Sigmoid colon (tissue), 7 donors: ENCODE results near the gene MTMR6. TPM values are rescaled to one million over a fixed set of nuclear protein-coding genes. Genes with fewer than 3 reads are reported as not detected.

Experiments used
- DNase-seq: peaks from one replicate; pipeline ENCODE4 v3.0.0-alpha.2; 2019
- H3K27ac ChIP-seq, 4 donors: fragments of 200-600 bp; sonication (generic); one replicate each; pipeline ENCODE4 v1.5.1; 2016 to 2019; ENCODE audit warnings: mild to moderate bottlenecking in 1 of 4
- H3K27me3 ChIP-seq, 3 donors: fragments of 200-600 bp; sonication (generic); one replicate each; pipeline ENCODE4 v1.5.1; 2019; ENCODE audit warnings: mild to moderate bottlenecking in 1 of 3
- H3K36me3 ChIP-seq, 4 donors: fragments of 200-600 bp; sonication (generic); one replicate each; pipeline ENCODE4 v1.5.1; 2016 to 2019
- H3K4me1 ChIP-seq, 4 donors: fragments of 200-600 bp; sonication (generic); one replicate each; pipeline ENCODE4 v1.5.1; 2017 to 2019
- H3K4me3 ChIP-seq, 4 donors: fragments of 200-600 bp; sonication (generic); one replicate each; pipeline ENCODE4 v1.5.1; 2017 to 2019; ENCODE audit warnings: mild to moderate bottlenecking in 2 of 4, moderate library complexity in 1 of 4
- H3K9me3 ChIP-seq, 4 donors: fragments of 200-600 bp in 3 of 4; sonication (generic) in 3 of 4; one replicate each; pipeline versions ENCODE4 v1.5.1 to v1.6.1; 2013 to 2019
- EP300 ChIP-seq, 4 donors: sonication (generic); formaldehyde crosslinking; IDR thresholded peaks; one replicate each; pipeline ENCODE4 v1.6.1; 2017; ENCODE audit warnings: antibody characterized with exemption in 4 of 4
- POLR2A ChIP-seq, 2 donors: fragments of 450-650 bp; IDR thresholded peaks; one replicate each; pipeline ENCODE4 v1.6.1; 2016; ENCODE audit warnings: antibody characterized with exemption in 2 of 2, mild to moderate bottlenecking in 2 of 2, moderate library complexity in 2 of 2
- POLR2AphosphoS5 ChIP-seq, 4 donors: sonication (generic); formaldehyde crosslinking; IDR thresholded peaks; one replicate each; pipeline ENCODE4 v1.6.1; 2017; ENCODE audit warnings: antibody characterized with exemption in 4 of 4
- WGBS, 2 donors: extraction: QIAGEN DNeasy Blood & Tissue Kit; methylation state at CpG; one replicate each; pipeline ENCODE4 v1.1.7; 2013; 5-methylcytosine and 5-hydroxymethylcytosine counted together
- intact Hi-C: fragments of 100-400 bp; cut with DNase I; formaldehyde crosslinking; loops from one replicate; pipeline ENCODE4 v1.15.1; 2023
- polyA plus RNA-seq, 3 donors: library from polyadenylated mRNA; stranded (reverse); fragments of 200-250 nt; gene quantifications; one replicate each; pipeline ENCODE4 v1.2.3, GENCODE V29; 2013
- total RNA-seq, 4 donors: library from RNA; depleted of rRNA; stranded (reverse); fragments of >200 nt; gene quantifications; one replicate each; pipeline ENCODE4 v1.1.0, GENCODE V29; 2016
- TF ChIP-seq, protein P1 (sequence below), 4 experiments: fragments of 450-650 bp in 3 of 4; fragments of 200-600 bp in 1 of 4; IDR thresholded peaks; one replicate each; pipeline ENCODE4 v1.5.1; 2016 to 2019; ENCODE audit warnings: antibody characterized with exemption in 4 of 4, mild to moderate bottlenecking in 3 of 4, moderate library complexity in 2 of 4
- donor health status: healthy with polysubstance abuse.
- donor health status: Bipolar disorder and iron deficiency.
- donor health status: healthy.

The MTMR6 gene
- total and polyA plus RNA-seq, 7 donors: 8.9 to 33.1 (median 21.6) TPM

DNA sequence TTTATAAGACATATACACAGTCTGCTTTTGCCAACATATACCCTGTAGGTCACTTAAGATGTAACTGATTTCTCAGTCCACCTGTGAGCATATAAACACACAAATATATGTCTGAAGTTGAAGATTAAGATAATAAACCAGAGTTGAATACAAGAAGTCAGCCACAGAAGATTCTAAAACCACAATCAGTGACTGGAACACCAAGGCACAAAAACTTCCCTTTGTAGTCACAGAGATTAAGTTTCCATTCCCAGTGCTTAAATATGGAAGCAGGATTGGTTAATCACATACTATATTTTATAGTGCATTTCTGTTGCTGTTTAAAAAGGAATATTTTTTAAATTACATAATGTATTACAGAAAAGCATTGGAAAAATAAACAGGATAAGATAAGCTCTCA is 39.9 kb downstream of the MTMR6 start:
- TF ChIP-seq, protein P1, sequence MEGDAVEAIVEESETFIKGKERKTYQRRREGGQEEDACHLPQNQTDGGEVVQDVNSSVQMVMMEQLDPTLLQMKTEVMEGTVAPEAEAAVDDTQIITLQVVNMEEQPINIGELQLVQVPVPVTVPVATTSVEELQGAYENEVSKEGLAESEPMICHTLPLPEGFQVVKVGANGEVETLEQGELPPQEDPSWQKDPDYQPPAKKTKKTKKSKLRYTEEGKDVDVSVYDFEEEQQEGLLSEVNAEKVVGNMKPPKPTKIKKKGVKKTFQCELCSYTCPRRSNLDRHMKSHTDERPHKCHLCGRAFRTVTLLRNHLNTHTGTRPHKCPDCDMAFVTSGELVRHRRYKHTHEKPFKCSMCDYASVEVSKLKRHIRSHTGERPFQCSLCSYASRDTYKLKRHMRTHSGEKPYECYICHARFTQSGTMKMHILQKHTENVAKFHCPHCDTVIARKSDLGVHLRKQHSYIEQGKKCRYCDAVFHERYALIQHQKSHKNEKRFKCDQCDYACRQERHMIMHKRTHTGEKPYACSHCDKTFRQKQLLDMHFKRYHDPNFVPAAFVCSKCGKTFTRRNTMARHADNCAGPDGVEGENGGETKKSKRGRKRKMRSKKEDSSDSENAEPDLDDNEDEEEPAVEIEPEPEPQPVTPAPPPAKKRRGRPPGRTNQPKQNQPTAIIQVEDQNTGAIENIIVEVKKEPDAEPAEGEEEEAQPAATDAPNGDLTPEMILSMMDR (IDR thresholded peaks at IDR 0.05): no peak
- TF ChIP-seq EP300 (IDR thresholded peaks at IDR 0.05): no peak
- no peak for TF ChIP-seq POLR2AphosphoS5 (IDR thresholded peaks at IDR 0.05)
- TF ChIP-seq POLR2A (IDR thresholded peaks at IDR 0.05): no peak
- H3K36me3 ChIP-seq: peaks cover 0 to 44% (median 7%) of the 10 kb centered on the region in 4 donors
- H3K9me3 ChIP-seq: peaks cover 0 to 2% (median 0%) of the 10 kb centered on the region in 4 donors
- H3K27me3 ChIP-seq: no peaks in the 10 kb centered on the region
- H3K27ac ChIP-seq: no peak overlapping the region
- intact Hi-C loops: no loop called here
- no peak overlapping the region for H3K4me3 ChIP-seq
- DNase-seq: no peak
- H3K4me1 ChIP-seq: no peaks in the 10 kb centered on the region

DNA sequence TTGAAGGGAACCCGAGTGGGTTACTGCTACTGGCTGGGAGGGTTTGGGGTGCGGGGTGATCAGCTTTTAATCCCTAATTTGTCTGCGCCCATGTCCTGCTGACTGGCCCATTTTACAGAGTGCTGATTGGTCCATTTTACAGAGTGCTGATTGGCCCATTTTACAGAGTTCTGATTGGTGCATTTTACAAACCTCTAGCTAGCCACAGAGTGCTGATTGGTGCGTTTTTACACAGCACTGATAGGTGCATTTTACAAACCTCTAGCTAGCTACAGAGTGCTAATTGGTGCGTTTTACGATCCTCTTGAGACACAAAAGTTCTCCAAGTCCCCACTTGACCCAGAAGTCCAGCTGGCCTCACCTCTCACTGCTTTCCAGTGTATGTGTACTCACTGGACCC is 43.2 kb downstream of the MTMR6 start:
- Histone ChIP-seq H3K4me1 (no peaks in the 10 kb centered on the region), H3K27me3 (no peaks in the 10 kb centered on the region), H3K4me3 (no peak overlapping the region), H3K27ac (no peak overlapping the region), H3K36me3 (peaks cover 0 to 12% (median 2%) of the 10 kb centered on the region in 4 donors), H3K9me3 (peaks cover 0 to 2% (median 0%) of the 10 kb centered on the region in 4 donors)
- DNase-seq: no peak
- no peak for TF ChIP-seq POLR2AphosphoS5 (IDR thresholded peaks at IDR 0.05)
- TF ChIP-seq POLR2A (IDR thresholded peaks at IDR 0.05): no peak
- TF ChIP-seq, protein P1 (IDR thresholded peaks at IDR 0.05): no peak
- no peak for TF ChIP-seq EP300 (IDR thresholded peaks at IDR 0.05)
- intact Hi-C loops: no loop called here
- WGBS, 2 donors: 98% methylated on average over 6 of the region's 6 CpGs

GRCh38 chr13:25242956-25243355 is 44.3 kb downstream of the MTMR6 start:
- intact Hi-C loops: no loop called here
- DNase-seq: no peak
- Histone ChIP-seq H3K4me3 (no peak overlapping the region), H3K36me3 (peaks cover 0 to 5% (median under 1%) of the 10 kb centered on the region in 4 donors), H3K4me1 (no peaks in the 10 kb centered on the region), H3K27me3 (no peaks in the 10 kb centered on the region), H3K9me3 (peaks cover 0 to 2% (median 0%) of the 10 kb centered on the region in 4 donors), H3K27ac (no peak overlapping the region)
- no peak for TF ChIP-seq POLR2A (IDR thresholded peaks at IDR 0.05)
- TF ChIP-seq EP300 (IDR thresholded peaks at IDR 0.05): no peak
- TF ChIP-seq POLR2AphosphoS5 (IDR thresholded peaks at IDR 0.05): no peak
- TF ChIP-seq, protein P1 (IDR thresholded peaks at IDR 0.05): no peak
- 85 to 90% methylated on average over 3 of the region's 3 CpGs for WGBS, 2 donors

DNA sequence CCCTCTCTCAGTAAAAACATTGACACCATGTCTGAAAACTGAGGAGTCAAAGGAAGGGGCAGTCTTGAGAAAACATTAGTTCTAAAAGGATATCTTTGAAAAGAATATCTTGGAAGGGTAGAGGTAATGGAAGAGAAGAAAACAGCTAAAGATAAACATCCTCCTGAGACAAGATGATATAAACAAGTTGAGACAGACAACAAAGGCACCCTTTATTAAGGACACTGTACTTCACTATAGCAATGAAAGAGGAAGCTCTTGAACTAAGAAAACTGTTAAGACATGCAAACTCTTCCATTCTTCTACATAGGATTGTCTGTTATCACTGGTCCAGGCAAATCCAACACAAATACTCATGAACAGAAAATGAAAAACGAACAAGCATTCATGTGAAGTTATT is 46.3 kb downstream of the MTMR6 start:
- Histone ChIP-seq H3K9me3 (peaks cover 0 to 2% (median 0%) of the 10 kb centered on the region in 4 donors), H3K36me3 (peaks cover 0 to 5% (median 0%) of the 10 kb centered on the region in 4 donors), H3K4me3 (no peak overlapping the region), H3K4me1 (no peaks in the 10 kb centered on the region), H3K27me3 (no peaks in the 10 kb centered on the region), H3K27ac (no peak overlapping the region)
- no peak for TF ChIP-seq POLR2AphosphoS5 (IDR thresholded peaks at IDR 0.05)
- no peak for TF ChIP-seq POLR2A (IDR thresholded peaks at IDR 0.05)
- TF ChIP-seq, protein P1 (IDR thresholded peaks at IDR 0.05): no peak
- TF ChIP-seq EP300 (IDR thresholded peaks at IDR 0.05): no peak
- intact Hi-C loops: no loop called here
- no peak for DNase-seq
- 0% methylated on average over 1 of the region's 1 CpG for WGBS, 2 donors

DNA sequence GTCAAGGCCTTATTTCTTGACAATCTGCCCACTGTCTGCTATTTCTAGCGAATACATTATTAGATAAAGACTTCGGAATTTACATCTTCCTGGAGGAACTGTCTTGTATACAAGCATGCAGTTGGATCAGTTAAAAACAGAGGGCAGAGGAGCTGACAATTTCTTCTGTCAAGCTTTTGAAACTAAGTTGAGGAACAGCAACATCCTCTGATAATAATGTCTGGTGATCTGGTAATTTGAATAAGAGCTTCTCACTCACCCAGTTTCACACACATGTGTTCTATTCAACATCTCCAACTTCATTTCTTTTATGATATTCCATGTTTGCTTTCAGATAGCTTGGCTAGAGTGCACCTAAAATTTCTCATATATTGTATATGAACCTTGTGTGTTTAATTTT is 50.2 kb downstream of the MTMR6 start:
- Histone ChIP-seq H3K27ac (no peak overlapping the region), H3K9me3 (no peaks in the 10 kb centered on the region), H3K36me3 (no peaks in the 10 kb centered on the region), H3K27me3 (no peaks in the 10 kb centered on the region), H3K4me3 (no peak overlapping the region), H3K4me1 (no peaks in the 10 kb centered on the region)
- intact Hi-C loops: no loop called here
- WGBS, 2 donors: 86% methylated on average over 2 of the region's 2 CpGs
- DNase-seq: no peak
- TF ChIP-seq EP300 (IDR thresholded peaks at IDR 0.05): no peak
- no peak for TF ChIP-seq POLR2AphosphoS5 (IDR thresholded peaks at IDR 0.05)
- no peak for TF ChIP-seq POLR2A (IDR thresholded peaks at IDR 0.05)
- TF ChIP-seq, protein P1 (IDR thresholded peaks at IDR 0.05): no peak
